Embryonic facial prominence (tissue), 1 donor: ENCODE data around the gene JPT1.
"Not testable (repeated sequence)": the region's sequence is repeated elsewhere in the genome, so short reads cannot be mapped to it uniquely, and the experiment has no call there.

ENCODE experiments used
- DNase-seq: peaks from one replicate; pipeline ENCODE4 v3.0.0-alpha.2; 2016; ENCODE audit errors: extremely low spot score

The JPT1 gene

GRCh38 chr17:75158480-75158879 lies 4.2 kb upstream of the JPT1 start:
- DNase-seq, result not testable (repeated sequence)

GRCh38 chr17:75155191-75155601 lies 884 bp upstream of the JPT1 start:
- no peak for DNase-seq

- no peak for DNase-seq
Observed at GRCh38 chr17:75153780-75154194, 525 bp downstream of the JPT1 start.

GRCh38 chr17:75152922-75153779 lies 1.2 kb downstream of the JPT1 start:
- no peak for DNase-seq

GRCh38 chr17:75152523-75152921 lies 1.8 kb downstream of the JPT1 start:
- no peak for DNase-seq

- DNase-seq, result peak; percentile 19
Observed at GRCh38 chr17:75151930-75152329, 2.4 kb downstream of the JPT1 start.

GRCh38 chr17:75147878-75148546 lies 6.3 kb downstream of the JPT1 start:
- no peak for DNase-seq

- DNase-seq, result no peak
Observed at GRCh38 chr17:75146592-75146991, 7.7 kb downstream of the JPT1 start.

GRCh38 chr17:75144816-75145512 lies 9.3 kb downstream of the JPT1 start:
- DNase-seq, result no peak

GRCh38 chr17:75142236-75142971 lies 11.9 kb downstream of the JPT1 start:
- DNase-seq, result no peak

GRCh38 chr17:75138519-75138918 lies 15.8 kb downstream of the JPT1 start:
- no peak for DNase-seq

- not testable (repeated sequence) for DNase-seq
Observed at GRCh38 chr17:75137762-75138161, 16.6 kb downstream of the JPT1 start.

GRCh38 chr17:75135946-75136345 lies 18.4 kb downstream of the JPT1 start:
- no peak for DNase-seq

- DNase-seq, result no peak
Observed at GRCh38 chr17:75135452-75135851, 18.9 kb downstream of the JPT1 start.

GRCh38 chr17:75133607-75134347 lies 20.5 kb downstream of the JPT1 start:
- DNase-seq, result not testable (repeated sequence)

GRCh38 chr17:75133001-75133400 lies 21.3 kb downstream of the JPT1 start:
- no peak for DNase-seq

- DNase-seq, result not testable (repeated sequence)
Observed at GRCh38 chr17:75132018-75133000, 22.0 kb downstream of the JPT1 start.

- peak; percentile 40 for DNase-seq
Observed at GRCh38 chr17:75131278-75132017, 22.9 kb downstream of the JPT1 start, which contains the start of gene NT5C. NT5C (minus strand) TSS chr17:75131742; CDS start chr17:75131707, 35 bp downstream.
